Activated B cell treated with CpG ODN at 0.5 μM for 24 hours (primary cell): ENCODE measurements around the gene CENATAC. TPM values are rescaled to one million over a fixed set of nuclear protein-coding genes. Genes with fewer than 3 reads are reported as not detected.
"Not testable (repeated sequence)": the region's sequence is repeated elsewhere in the genome, so short reads cannot be mapped to it uniquely, and the experiment has no call there.

Experiments used
- ATAC-seq: fragments of 200-7000 bp; cut with Tn5 transposase; one replicate; pipeline ENCODE4 v1.10.0; 2021; ENCODE audit warnings: low read depth, mild to moderate bottlenecking, moderate library complexity
- CTCF ChIA-PET: fragments of 350-600 bp; sonication (Branson Sonifier 250); formaldehyde crosslinking; loops from one replicate; lab custom pipeline; 2021; ENCODE audit warnings: antibody characterized with exemption; lab: Charles Lee
- POLR2A ChIA-PET: fragments of 350-600 bp; sonication (Branson Sonifier 250); formaldehyde crosslinking; loops from one replicate; lab custom pipeline; 2021; ENCODE audit warnings: antibody characterized with exemption; lab: Charles Lee
- DNase-seq: peaks from one replicate; pipeline ENCODE4 v3.0.0; 2022
- H3K27ac Mint-ChIP-seq: one replicate; pipeline ENCODE4 v1.8.0; 2020; ENCODE audit warnings: mixed read lengths
- H3K27me3 Mint-ChIP-seq: one replicate; pipeline ENCODE4 v1.8.0; 2021; ENCODE audit warnings: mixed read lengths
- H3K36me3 Mint-ChIP-seq: one replicate; pipeline ENCODE4 v1.8.0; 2021; ENCODE audit warnings: low read depth, mixed read lengths
- H3K4me1 Mint-ChIP-seq: one replicate; pipeline ENCODE4 v1.8.0; 2021; ENCODE audit warnings: mixed read lengths
- H3K4me3 Mint-ChIP-seq: one replicate; pipeline ENCODE4 v1.8.0; 2020; ENCODE audit warnings: mild to moderate bottlenecking, mixed read lengths
- H3K9me3 Mint-ChIP-seq: one replicate; pipeline ENCODE4 v1.8.0; 2020; ENCODE audit warnings: mixed read lengths
- CTCF ChIP-seq: fragments of 200-600 bp; IDR thresholded peaks from one replicate; pipeline ENCODE4 v1.8.0; 2022; ENCODE audit warnings: antibody characterized with exemption, mild to moderate bottlenecking
- intact Hi-C: fragments of 100-400 bp; cut with micrococcal nuclease; formaldehyde crosslinking; loops from one replicate; pipeline ENCODE4 v1.15.1; 2024
- total RNA-seq: library from RNA; stranded (reverse); gene quantifications from 2 replicates; pipeline ENCODE4 v1.2.3, GENCODE V29; 2022

The CENATAC gene
- total RNA-seq, 1 donor from 2014 or later, result 85.7 TPM

GRCh38 chr11:119055901-119056300 lies 58.0 kb downstream of the CENATAC start:
- peak overlapping the region; percentile 96 for H3K4me3 Mint-ChIP-seq
- no peak for DNase-seq
- ATAC-seq, result no peak
- TF ChIP-seq CTCF, result no peak
- ChIA-PET CTCF (interaction anchor here (1.3 to 2.1 kb wide), 2 partner anchors 12 to 29 kb away, joined by 4 to 9 read pairs; partner anchors contain the start of genes HMBS and VPS11), POLR2A (interaction anchor here (0.5 to 4.7 kb wide), 13 partner anchors 12 to 1958 kb away, joined by 3 to 62 read pairs (median 6); partner anchors contain the start of genes C2CD2L, CENATAC, DPAGT1 and HINFP)
- peaks cover 53% of the 10 kb centered on the region for H3K4me1 Mint-ChIP-seq
- H3K9me3 Mint-ChIP-seq, result no peaks in the 10 kb centered on the region
- intact Hi-C loops, result loop anchor here (2.0 to 10.0 kb wide), 3 partner anchors 61 to 264 kb away; partner anchors contain the start of genes CENATAC and DDX6
- no peaks in the 10 kb centered on the region for H3K27me3 Mint-ChIP-seq
- H3K36me3 Mint-ChIP-seq, result peaks cover 59% of the 10 kb centered on the region
- peak overlapping the region; percentile 79 for H3K27ac Mint-ChIP-seq

GRCh38 chr11:119056421-119056999 lies 58.6 kb downstream of the CENATAC start:
- peaks cover 54% of the 10 kb centered on the region for H3K36me3 Mint-ChIP-seq
- H3K9me3 Mint-ChIP-seq, result no peaks in the 10 kb centered on the region
- DNase-seq (no peak), ATAC-seq (peak; percentile 0)
- peak overlapping the region; percentile 96 for H3K4me3 Mint-ChIP-seq
- H3K27me3 Mint-ChIP-seq, result no peaks in the 10 kb centered on the region
- CTCF ChIA-PET, result interaction anchor here (0.7 to 2.1 kb wide), 3 partner anchors 11 to 46 kb away, joined by 3 to 9 read pairs (median 4); partner anchors contain the start of genes HMBS and VPS11
- H3K4me1 Mint-ChIP-seq, result peaks cover 47% of the 10 kb centered on the region
- POLR2A ChIA-PET, result interaction anchor here (0.7 to 4.7 kb wide), 15 partner anchors 11 to 265 kb away, joined by 3 to 62 read pairs (median 7); partner anchors contain the start of genes C2CD2L, CBL, CENATAC and DPAGT1
- H3K27ac Mint-ChIP-seq, result peak overlapping the region; percentile 95
- intact Hi-C loops, result loop anchor here (2.0 to 10.0 kb wide), 3 partner anchors 62 to 264 kb away; partner anchors contain the start of genes CENATAC and DDX6
- TF ChIP-seq CTCF, result no peak

GRCh38 chr11:119057000-119057769 lies 59.2 kb downstream of the CENATAC start, which contains the start of gene HYOU1:
TSS of gene HYOU1 (minus strand) at chr11:119057205. CDS start at chr11:119056160, 1,045 bp downstream.
- Mint-ChIP-seq H3K4me3 (peak within 1 kb of the TSS; percentile 96), H3K4me1 (peaks cover 40% of the 10 kb centered on the region), H3K27ac (peak within 1 kb of the TSS; percentile 95), H3K9me3 (no peaks in the 10 kb centered on the region), H3K27me3 (no peaks in the 10 kb centered on the region), H3K36me3 (peaks cover 48% of the 10 kb centered on the region)
- intact Hi-C loops, result loop anchor here (1.0 to 10.0 kb wide), 9 partner anchors 10 to 265 kb away; partner anchors contain the start of genes CENATAC, DDX6, HINFP and RPS25
- ATAC-seq (peak; percentile 94), DNase-seq (peak; percentile 97)
- ChIA-PET POLR2A (interaction anchor here (0.7 to 4.7 kb wide), 20 partner anchors 10 to 264 kb away, joined by 3 to 62 read pairs (median 6); partner anchors contain the start of genes C2CD2L, CBL, CENATAC and DPAGT1), CTCF (interaction anchor here (0.7 to 2.1 kb wide), 3 partner anchors 10 to 45 kb away, joined by 3 to 9 read pairs (median 4); partner anchors contain the start of genes HMBS and VPS11)
- TF ChIP-seq CTCF, result no peak

GRCh38 chr11:119059128-119059527 lies 61.2 kb downstream of the CENATAC start:
- Mint-ChIP-seq H3K4me1 (peaks cover 31% of the 10 kb centered on the region), H3K36me3 (peaks cover 29% of the 10 kb centered on the region)
- ATAC-seq, H3K27me3 Mint-ChIP-seq, DNase-seq, H3K9me3 Mint-ChIP-seq, CTCF ChIA-PET, H3K27ac Mint-ChIP-seq, H3K4me3 Mint-ChIP-seq: not testable (repeated sequence)
- POLR2A ChIA-PET, result interaction anchor here (1.1 kb wide), 1 partner anchor 9 kb away, joined by 3 read pairs; the partner anchor contains the start of gene VPS11
- intact Hi-C loops, result loop anchor here (5.0 to 10.0 kb wide), 2 partner anchors 64 to 267 kb away; partner anchors contain the start of genes CENATAC and DDX6

- H3K27ac Mint-ChIP-seq, result no peak overlapping the region
These were observed 63.3 kb downstream of the CENATAC start for GRCh38 chr11:119061256-119061655.

More at GRCh38 chr11:119061256-119061655, 63.3 kb downstream of the CENATAC start:
- Mint-ChIP-seq H3K36me3 (peaks cover 7% of the 10 kb centered on the region), H3K4me3 (no peak overlapping the region), H3K27me3 (no peaks in the 10 kb centered on the region), H3K9me3 (no peaks in the 10 kb centered on the region), H3K4me1 (peaks cover 25% of the 10 kb centered on the region)
- no peak for DNase-seq
- TF ChIP-seq CTCF, result no peak
- intact Hi-C loops, result no loop called here
- ChIA-PET CTCF (no interaction called here), POLR2A (interaction anchor here (0.6 to 1.6 kb wide), 4 partner anchors 33 to 48 kb away, joined by 3 to 10 read pairs (median 4); partner anchors contain the start of genes RPS25 and TRAPPC4)
- no peak for ATAC-seq
